Measurements from ENCODE around the gene HES5. TPM values are rescaled to one million over a fixed set of nuclear protein-coding genes. Genes with fewer than 3 reads are reported as not detected.

The HES5 gene
- total and polyA plus RNA-seq, 2 donors (not counting 3 experiments of a cell fraction or from before 2014, with no cell fraction given): 0.07 TPM; not detected in 1

- no TSS peak for BruUV-seq (replicated peaks)
- intact Hi-C loops (cut with micrococcal nuclease): no loop called here
- CTCF ChIA-PET: no interaction called here
Observed at GRCh38 chr1:2512862-2513421, 17.1 kb downstream of the HES5 start.

More at GRCh38 chr1:2512862-2513421, 17.1 kb downstream of the HES5 start:
- TF ChIP-seq CTCF (IDR thresholded peaks at IDR 0.05; ENCODE audit: extremely low read depth in 1 of 2, insufficient read depth in 1 of 2, low read depth in 1 of 2, low read length in 2 of 2): no peak
- no peak for TF ChIP-seq POLR2AphosphoS5 (IDR thresholded peaks at IDR 0.05; ENCODE audit: insufficient read depth, low read depth, low read length)
- TF ChIP-seq MYC (IDR thresholded peaks at IDR 0.05; ENCODE audit: low read depth, low read length): no peak
- TF ChIP-seq JUN (IDR thresholded peaks at IDR 0.05; ENCODE audit: borderline replicate concordance, insufficient read depth, insufficient read length, low read depth): no peak
- TF ChIP-seq FOS (IDR thresholded peaks at IDR 0.05; ENCODE audit: borderline replicate concordance, insufficient read depth, low read length): no peak
- no peak for TF ChIP-seq GATA2 (IDR thresholded peaks at IDR 0.05; ENCODE audit: insufficient read depth, insufficient read length, low read depth, low read length)
- TF ChIP-seq POLR2A (IDR thresholded peaks at IDR 0.05; ENCODE audit: low read depth, low read length): no peak
- no peak for TF ChIP-seq EZH2 (IDR thresholded peaks at IDR 0.05; ENCODE audit: borderline replicate concordance, low read depth, low read length, severe bottlenecking)
- TF ChIP-seq MAX (IDR thresholded peaks at IDR 0.05; ENCODE audit: insufficient read depth, insufficient read length): no peak
- no peak overlapping the region for H3K4me2 ChIP-seq (ENCODE audit: insufficient read depth, low read length)
- H3K79me2 ChIP-seq (ENCODE audit: control insufficient read depth, insufficient read depth, low read length): no peaks in the 10 kb centered on the region
- no peaks in the 10 kb centered on the region for H3K9me1 ChIP-seq (replicated peaks; ENCODE audit: control insufficient read depth, extremely low read depth, insufficient read depth, low read length)
- no peak overlapping the region for H3K27ac ChIP-seq (ENCODE audit: insufficient read depth, low read depth, low read length)
- FAIRE-seq (no peak), DNase-seq (ENCODE audit: low read depth, low spot score) (no peak)
- H2AFZ ChIP-seq (ENCODE audit: low read depth, low read length): no peak overlapping the region
- peaks cover 3 to 62% of the 10 kb centered on the region in 2 experiments for H3K36me3 ChIP-seq (ENCODE audit: control insufficient read depth in 2 of 2, extremely low read depth in 1 of 2, insufficient read depth in 2 of 2, low read length in 2 of 2)
- no peaks in the 10 kb centered on the region for H3K27me3 ChIP-seq (ENCODE audit: control insufficient read depth in 2 of 2, insufficient read depth in 2 of 2, low read length in 2 of 2)
- dilution Hi-C loops (cut with MboI; ENCODE audit: extremely low pct_ligation_motif_present, low sequenced_read_pairs): no loop called here
- no peak overlapping the region for H3K9ac ChIP-seq (replicated peaks; ENCODE audit: extremely low read depth, insufficient read depth, low read length)
- H3K4me3 ChIP-seq (replicated peaks in 1 of 3; ENCODE audit: insufficient read depth in 1 of 3, low read depth in 1 of 3, low read length in 3 of 3): no peak overlapping the region
- no peaks in the 10 kb centered on the region for H3K4me1 ChIP-seq (ENCODE audit: control insufficient read depth, extremely low read depth, insufficient read depth, low read length)
- H4K20me1 ChIP-seq (replicated peaks; ENCODE audit: control insufficient read depth, extremely low read depth, insufficient read depth, low read length): no peaks in the 10 kb centered on the region
- POLR2A ChIA-PET: no interaction called here
- H3K9me3 ChIP-seq (replicated peaks; ENCODE audit: control insufficient read depth, insufficient read depth, low read length): no peaks in the 10 kb centered on the region

Data from endothelial cell of umbilical vein (primary cell).